ENCODE measurements around the gene SURF4. TPM values are rescaled to one million over a fixed set of nuclear protein-coding genes. Genes with fewer than 3 reads are reported as not detected.

Gene SURF4
- total and polyA plus RNA-seq, 8 donors: 26.4 to 200 (median 132) TPM

DNA sequence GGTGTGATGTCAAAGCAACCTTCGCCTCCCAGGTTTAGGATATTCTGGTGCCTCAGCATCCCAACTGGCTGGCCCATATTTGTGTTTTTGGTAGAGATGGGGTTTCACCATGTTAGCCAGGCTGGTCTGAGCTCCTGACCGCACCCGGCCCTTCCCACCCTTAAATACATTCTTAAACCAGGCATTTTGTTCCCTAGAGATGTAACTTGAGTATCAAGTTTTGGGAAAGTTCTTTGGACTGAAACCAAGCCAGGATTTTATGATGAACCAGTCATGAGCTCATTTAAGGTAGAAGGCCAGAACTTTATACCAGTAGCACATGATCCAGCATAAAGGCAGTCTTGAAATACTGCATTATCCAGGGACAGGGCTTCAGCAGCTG is 24.3 kb downstream of the SURF4 start:
- whole genome bisulfite sequencing, 5 donors: 92 to 99% (median 95%) methylated on average over 3 of the region's 3 CpGs
- intact Hi-C loops (cut with DNase I; ENCODE audit: low total_unique reads): no loop called here
- TF ChIP-seq EP300 (IDR thresholded peaks at IDR 0.05): no peak
- no peaks in the 10 kb centered on the region for H3K9me3 ChIP-seq
- H3K27ac ChIP-seq: no peak overlapping the region
- peaks cover 42 to 59% (median 56%) of the 10 kb centered on the region in 4 donors for H3K36me3 ChIP-seq
- peaks cover 31 to 54% (median 49%) of the 10 kb centered on the region in 4 donors for H3K4me1 ChIP-seq
- H3K4me3 ChIP-seq: no peak overlapping the region
- H3K27me3 ChIP-seq: no peaks in the 10 kb centered on the region
- no peak for DNase-seq

DNA sequence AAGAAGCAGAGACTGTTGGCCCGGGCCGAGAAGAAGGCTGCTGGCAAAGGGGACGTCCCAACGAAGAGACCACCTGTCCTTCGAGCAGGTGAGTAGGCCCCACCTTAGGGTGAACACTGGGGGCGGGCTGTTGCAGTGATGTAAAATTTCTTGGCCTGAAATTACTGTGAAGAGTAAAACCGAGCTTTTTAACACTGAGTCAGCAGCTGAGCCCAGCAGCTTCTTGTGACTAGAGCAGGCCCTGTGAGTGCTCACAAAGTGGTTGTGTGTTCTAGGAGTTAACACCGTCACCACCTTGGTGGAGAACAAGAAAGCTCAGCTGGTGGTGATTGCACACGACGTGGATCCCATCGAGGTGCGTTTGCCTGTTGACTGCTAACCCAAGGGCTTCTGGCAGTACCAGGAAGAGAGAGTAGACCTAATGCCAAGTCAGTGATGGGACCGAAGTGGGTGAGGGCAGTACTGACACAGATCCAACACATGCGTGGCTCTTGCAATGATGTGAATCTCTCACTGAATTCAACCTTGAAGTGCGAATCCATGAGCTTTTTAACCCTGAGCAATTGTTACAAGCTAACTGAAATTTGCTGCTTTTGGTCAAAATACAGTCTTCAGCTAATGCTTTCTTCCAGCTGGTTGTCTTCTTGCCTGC is 25.8 kb downstream of the SURF4 start:
- Histone ChIP-seq H3K27me3 (no peaks in the 10 kb centered on the region), H3K9me3 (no peaks in the 10 kb centered on the region), H3K4me1 (peaks cover 30 to 55% (median 51%) of the 10 kb centered on the region in 4 donors), H3K27ac (peak overlapping the region in 1 of 5 donors; percentile 91), H3K36me3 (peaks cover 49 to 68% (median 64%) of the 10 kb centered on the region in 4 donors), H3K4me3 (peak overlapping the region in 2 of 4 donors; percentile 87 to 90)
- 74 to 84% (median 80%) methylated on average over 15 of the region's 15 CpGs for WGBS, 5 donors
- intact Hi-C loops (cut with DNase I; ENCODE audit: low total_unique reads): no loop called here
- DNase-seq: no peak
- TF ChIP-seq POLR2AphosphoS5 (IDR thresholded peaks at IDR 0.05) (no peak), EP300 (IDR thresholded peaks at IDR 0.05) (no peak), POLR2A (IDR thresholded peaks at IDR 0.05) (no peak)
- TF ChIP-seq, protein P1, sequence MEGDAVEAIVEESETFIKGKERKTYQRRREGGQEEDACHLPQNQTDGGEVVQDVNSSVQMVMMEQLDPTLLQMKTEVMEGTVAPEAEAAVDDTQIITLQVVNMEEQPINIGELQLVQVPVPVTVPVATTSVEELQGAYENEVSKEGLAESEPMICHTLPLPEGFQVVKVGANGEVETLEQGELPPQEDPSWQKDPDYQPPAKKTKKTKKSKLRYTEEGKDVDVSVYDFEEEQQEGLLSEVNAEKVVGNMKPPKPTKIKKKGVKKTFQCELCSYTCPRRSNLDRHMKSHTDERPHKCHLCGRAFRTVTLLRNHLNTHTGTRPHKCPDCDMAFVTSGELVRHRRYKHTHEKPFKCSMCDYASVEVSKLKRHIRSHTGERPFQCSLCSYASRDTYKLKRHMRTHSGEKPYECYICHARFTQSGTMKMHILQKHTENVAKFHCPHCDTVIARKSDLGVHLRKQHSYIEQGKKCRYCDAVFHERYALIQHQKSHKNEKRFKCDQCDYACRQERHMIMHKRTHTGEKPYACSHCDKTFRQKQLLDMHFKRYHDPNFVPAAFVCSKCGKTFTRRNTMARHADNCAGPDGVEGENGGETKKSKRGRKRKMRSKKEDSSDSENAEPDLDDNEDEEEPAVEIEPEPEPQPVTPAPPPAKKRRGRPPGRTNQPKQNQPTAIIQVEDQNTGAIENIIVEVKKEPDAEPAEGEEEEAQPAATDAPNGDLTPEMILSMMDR (IDR thresholded peaks at IDR 0.05): no peak

DNA sequence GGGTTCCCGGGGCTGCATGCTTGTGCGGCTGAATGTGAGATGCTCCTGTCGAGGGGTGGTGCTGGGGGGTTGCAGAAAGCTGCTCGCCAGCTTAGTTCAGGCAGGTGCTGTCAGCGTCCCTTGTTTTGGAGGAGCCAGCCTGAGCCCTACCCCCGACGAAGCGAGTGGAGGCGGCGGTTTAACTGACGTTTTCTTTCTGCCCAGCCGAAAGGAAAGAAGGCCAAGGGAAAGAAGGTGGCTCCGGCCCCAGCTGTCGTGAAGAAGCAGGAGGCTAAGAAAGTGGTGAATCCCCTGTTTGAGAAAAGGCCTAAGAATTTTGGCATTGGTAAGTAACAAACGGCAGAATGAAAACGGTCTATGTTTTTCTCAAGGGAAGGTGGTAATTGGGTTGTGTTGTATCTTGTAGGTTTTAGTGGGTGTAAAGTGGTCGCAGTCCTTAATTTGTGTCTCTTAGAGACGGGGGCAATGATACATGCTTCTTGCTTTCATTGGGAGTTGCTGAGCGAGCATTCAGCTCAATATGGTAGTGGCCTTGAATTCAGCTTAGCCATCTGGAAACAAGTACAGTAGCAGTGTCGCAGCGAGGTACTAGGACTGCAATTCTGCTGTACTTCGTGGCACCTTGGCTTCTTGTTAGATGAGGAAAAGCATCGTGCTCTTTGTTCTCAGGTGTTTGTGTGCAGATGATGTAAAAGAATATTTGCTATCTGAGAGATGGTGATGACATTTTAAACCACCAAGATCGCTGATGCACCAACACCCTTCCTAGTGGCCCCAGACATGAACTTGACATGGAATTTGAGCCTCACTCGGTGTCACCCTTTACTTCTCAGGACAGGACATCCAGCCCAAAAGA is 26.9 kb downstream of the SURF4 start:
- intact Hi-C loops (cut with DNase I; ENCODE audit: low total_unique reads): no loop called here

DNA sequence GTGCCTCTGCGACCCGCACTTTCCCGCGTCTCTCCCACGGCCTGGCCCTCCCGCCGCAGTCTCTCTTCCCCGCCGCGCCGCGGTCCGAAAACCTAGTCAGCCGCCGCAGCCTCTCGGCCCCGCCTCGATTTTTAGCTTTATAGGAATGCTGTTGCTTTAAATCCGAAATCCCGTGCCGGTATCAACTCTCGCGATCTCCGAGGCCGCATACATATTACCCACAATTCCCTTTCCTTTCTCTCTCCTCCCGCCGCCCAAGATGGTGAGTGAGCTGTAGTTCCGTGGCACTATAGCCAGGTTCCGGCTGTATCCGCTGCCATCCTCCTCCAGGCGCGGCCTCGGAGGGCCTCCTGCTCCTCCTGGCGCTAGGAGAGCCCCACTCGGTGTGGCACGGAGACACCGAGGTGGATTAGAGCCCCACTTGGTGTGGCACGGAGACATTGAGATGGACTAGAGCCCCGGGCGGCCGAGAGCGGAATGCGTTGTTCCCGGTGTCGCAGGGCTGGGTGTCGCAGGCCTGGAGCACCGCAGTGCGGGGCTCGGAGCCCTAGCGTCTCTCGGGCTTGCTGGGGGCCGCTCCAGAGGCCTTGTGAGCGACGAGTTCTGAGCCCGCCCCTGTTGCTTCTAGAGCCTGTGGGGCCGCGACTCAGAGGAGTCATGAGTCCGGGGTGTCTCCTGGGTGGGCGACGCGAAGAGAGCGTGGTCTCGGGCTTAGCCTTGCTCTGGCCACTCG is 27.7 kb downstream of the SURF4 start, which contains the start of the genes MED22 and RPL7A:
MED22 (minus strand) TSS at position 147 of the 733 bp plus-strand sequence. CDS start 1,469 bp downstream, outside the sequence.
RPL7A (plus strand) TSS at position 234 of the 733 bp plus-strand sequence; CDS start at position 260, 26 bp downstream.
- no peaks in the 10 kb centered on the region for H3K27me3 ChIP-seq
- 0% methylated on average over 35 to 64 of the region's 64 CpGs for WGBS, 5 donors
- TF ChIP-seq, protein P1 (IDR thresholded peaks at IDR 0.05): peak in 1 of 7 experiments; percentile 31
- TF ChIP-seq POLR2AphosphoS5 (IDR thresholded peaks at IDR 0.05): peak; percentile 77 to 99 (median 92)
- peak in 1 of 4 donors; percentile 76 for TF ChIP-seq POLR2A (IDR thresholded peaks at IDR 0.05)
- no peak for TF ChIP-seq EP300 (IDR thresholded peaks at IDR 0.05)
- H3K4me1 ChIP-seq: peaks cover 26 to 43% (median 40%) of the 10 kb centered on the region in 4 donors
- peak within 1 kb of the TSS; percentile 90 to 97 (median 91) for H3K27ac ChIP-seq
- peak within 1 kb of the TSS; percentile 82 to 93 (median 88) for H3K4me3 ChIP-seq
- peak; percentile 94 to 98 for DNase-seq
- intact Hi-C loops (cut with DNase I; ENCODE audit: low total_unique reads): no loop called here
- peaks cover 61 to 71% (median 70%) of the 10 kb centered on the region in 4 donors for H3K36me3 ChIP-seq
- H3K9me3 ChIP-seq: no peaks in the 10 kb centered on the region

More for the DNA sequence above, 26.9 kb downstream of the SURF4 start:
- Histone ChIP-seq H3K4me3 (peak overlapping the region; percentile 82 to 93 (median 88)), H3K36me3 (peaks cover 59 to 71% (median 70%) of the 10 kb centered on the region in 4 donors), H3K27ac (peak overlapping the region; percentile 90 to 97 (median 91)), H3K4me1 (peaks cover 26 to 43% (median 42%) of the 10 kb centered on the region in 4 donors), H3K9me3 (no peaks in the 10 kb centered on the region), H3K27me3 (no peaks in the 10 kb centered on the region)
- WGBS, 5 donors: 10 to 14% (median 12%) methylated on average over 22 to 25 of the region's 25 CpGs
- DNase-seq: no peak
- TF ChIP-seq POLR2AphosphoS5 (IDR thresholded peaks at IDR 0.05): no peak
- no peak for TF ChIP-seq POLR2A (IDR thresholded peaks at IDR 0.05)
- TF ChIP-seq, protein P1 (IDR thresholded peaks at IDR 0.05): no peak
- no peak for TF ChIP-seq EP300 (IDR thresholded peaks at IDR 0.05)
